ENCODE results near the gene PPP4R1.

GRCh38 chr18:9550429-9550828 is 63.9 kb downstream of the PPP4R1 start:
- TF ChIP-seq CTCF (conservative IDR thresholded peaks at IDR 0.05 in 1 of 2, IDR thresholded peaks at IDR 0.05 in 1 of 2; ENCODE audit: extremely low read depth in 1 of 2, insufficient read depth in 1 of 2, low read depth in 1 of 2, low read length in 2 of 2) (no peak), EZH2 (IDR thresholded peaks at IDR 0.05; ENCODE audit: borderline replicate concordance, low read length) (no peak)

All from mammary epithelial cell (primary cell).